ENCODE results near the gene CASTOR1.
"Not testable (repeated sequence)": the region's sequence is repeated elsewhere in the genome, so short reads cannot be mapped to it uniquely, and the experiment has no call there.

The CASTOR1 gene

GRCh38 chr22:30289141-30289979 is at the start of gene CASTOR1:
Gene CASTOR1, minus strand, starts transcription at chr22:30289505. Its CDS starts 8 bp downstream, at chr22:30289497.
- DNase-seq = peak; percentile 96

- no peak for DNase-seq
Observed at GRCh38 chr22:30338802-30339201, 49.5 kb upstream of the CASTOR1 start.

- not testable (repeated sequence) for DNase-seq
Observed at GRCh38 chr22:30338341-30338740, 49.0 kb upstream of the CASTOR1 start.

DNA sequence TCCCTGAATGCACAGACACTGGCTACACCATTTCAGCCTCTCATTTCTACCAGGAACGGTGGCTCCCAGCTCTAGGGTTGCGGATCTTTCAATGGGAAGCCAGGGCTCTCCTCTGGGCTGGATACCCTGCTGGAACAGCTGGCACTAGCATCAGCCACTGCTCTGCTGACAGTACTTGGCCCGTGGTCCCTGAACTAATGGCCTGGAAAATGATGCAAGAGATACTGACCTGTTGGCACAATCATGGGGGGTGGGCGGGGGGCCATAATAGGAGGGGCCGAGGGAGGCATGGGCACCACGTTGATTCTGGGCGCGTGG is 48.1 kb upstream of the CASTOR1 start:
- DNase-seq = no peak

DNA sequence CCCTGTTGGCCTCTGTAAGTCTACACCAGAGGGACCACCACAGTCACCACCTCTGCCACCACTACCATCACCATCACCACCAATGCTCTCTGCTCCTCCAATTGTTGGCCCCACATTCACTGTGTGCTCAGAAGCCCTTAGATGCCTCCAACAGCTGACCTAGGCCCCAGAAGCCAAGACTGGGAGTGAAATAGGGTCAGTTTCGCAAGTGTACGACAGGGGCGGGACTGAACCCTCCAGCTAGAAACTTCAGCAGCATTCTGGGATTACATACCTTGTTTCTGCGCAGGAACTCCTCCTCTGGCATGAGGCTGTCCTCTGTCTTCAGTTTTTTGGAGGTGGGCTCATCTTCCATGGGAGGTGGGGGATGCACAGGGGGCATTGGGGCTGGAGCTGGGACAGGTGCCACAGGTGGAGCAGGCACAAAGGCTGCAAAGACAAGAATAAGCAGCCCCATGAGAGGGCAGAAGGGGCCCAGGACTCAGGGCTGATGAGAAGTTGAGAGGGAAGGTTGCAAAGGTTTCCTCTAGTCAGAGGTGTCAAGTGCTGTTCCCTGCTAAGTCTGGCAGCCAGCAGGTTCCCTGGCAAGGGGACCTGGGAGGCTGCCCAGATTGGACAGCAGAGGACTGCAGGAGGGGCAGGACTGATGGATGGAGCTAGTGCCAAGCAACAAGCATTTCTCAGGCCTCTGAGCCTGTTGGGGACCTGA is 47.6 kb upstream of the CASTOR1 start:
- no peak for DNase-seq

GRCh38 chr22:30335236-30335635 is 45.9 kb upstream of the CASTOR1 start:
- DNase-seq = no peak

DNA sequence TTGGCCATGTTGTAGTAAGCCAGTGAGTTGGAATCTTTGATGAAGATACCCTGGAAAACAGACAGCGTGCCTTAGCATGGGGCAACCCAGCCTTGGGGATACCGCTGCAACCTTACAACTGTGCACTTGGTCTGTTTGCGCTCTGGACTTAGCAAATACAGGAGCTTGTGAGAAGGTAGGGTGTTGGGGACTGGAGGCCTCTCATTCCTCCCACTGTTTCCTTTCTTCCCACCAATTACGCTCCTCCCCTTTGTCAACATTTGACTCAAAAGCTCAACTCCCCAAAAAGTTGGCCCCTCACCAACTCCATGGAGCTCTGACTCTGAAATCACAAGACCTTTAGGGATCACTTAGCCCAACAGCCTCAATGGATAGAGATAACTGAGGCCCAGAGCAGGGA is 45.3 kb upstream of the CASTOR1 start:
- no peak for DNase-seq

GRCh38 chr22:30333707-30334087 is 44.4 kb upstream of the CASTOR1 start:
- DNase-seq = peak; percentile 35

DNA sequence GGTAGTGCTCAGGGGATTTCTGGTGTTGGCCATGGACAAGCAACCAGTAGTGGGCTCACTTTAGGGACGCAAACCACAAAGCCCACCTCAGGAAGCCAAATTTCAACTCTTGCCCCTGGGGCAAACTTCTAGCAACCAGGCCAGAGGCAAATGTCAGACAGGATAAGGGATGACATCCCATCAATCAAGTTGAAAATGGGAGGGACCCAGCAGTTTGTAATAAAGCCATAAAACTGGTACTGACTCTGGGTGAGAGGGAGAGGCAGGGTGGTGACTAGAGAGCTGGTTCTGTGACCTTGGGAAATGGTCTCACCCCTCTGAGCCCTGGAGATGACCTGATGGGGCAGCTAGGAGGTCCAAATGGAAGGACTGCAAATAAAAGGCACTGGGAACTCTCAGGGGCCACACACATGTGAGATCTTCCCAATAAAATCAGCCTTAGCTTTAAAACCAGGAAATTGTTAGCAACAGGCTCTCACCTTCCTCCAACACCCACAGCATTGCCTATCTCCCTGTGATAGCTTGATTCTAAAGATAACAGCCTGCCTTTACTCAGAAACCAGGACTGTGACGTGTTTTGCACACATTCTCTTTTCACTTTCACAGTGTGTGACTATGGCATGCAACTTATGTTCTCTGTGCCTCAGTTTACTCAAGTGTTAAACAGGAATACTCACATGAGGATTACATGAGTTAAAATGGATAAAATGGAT is 43.8 kb upstream of the CASTOR1 start:
- peak; percentile 41 for DNase-seq

- DNase-seq = no peak
Observed at GRCh38 chr22:30332551-30332950, 43.2 kb upstream of the CASTOR1 start.

GRCh38 chr22:30328466-30329049 is 39.3 kb upstream of the CASTOR1 start:
- no peak for DNase-seq

DNA sequence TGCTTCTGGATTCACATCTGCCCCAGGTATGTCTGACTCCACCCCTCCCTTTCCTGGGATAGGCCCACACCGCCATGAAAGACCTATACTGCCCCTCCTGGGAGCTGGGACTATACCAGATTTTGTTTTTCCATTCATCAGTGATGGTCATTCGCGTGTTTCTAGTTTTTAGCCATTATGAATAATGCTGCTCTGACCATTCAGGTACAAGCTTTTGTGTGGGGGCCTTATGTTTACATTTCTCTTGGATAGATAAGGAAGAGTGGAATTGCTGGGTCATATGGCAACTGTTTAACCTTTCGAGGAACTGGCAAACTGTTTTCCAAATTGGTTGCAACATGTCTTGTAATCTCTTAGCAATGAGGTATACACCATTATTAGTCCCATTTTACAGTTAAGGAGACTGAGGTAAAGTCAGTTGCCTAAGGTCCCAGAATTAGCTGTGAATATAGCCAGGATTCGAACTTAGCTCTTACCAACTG is 38.6 kb upstream of the CASTOR1 start:
- no peak for DNase-seq

- DNase-seq = peak; percentile 97
Observed at GRCh38 chr22:30326706-30327362, 37.5 kb upstream of the CASTOR1 start, which contains the start of gene TBC1D10A. Gene TBC1D10A, minus strand, starts transcription at chr22:30326941. Its CDS starts 60 bp downstream, at chr22:30326881.

DNA sequence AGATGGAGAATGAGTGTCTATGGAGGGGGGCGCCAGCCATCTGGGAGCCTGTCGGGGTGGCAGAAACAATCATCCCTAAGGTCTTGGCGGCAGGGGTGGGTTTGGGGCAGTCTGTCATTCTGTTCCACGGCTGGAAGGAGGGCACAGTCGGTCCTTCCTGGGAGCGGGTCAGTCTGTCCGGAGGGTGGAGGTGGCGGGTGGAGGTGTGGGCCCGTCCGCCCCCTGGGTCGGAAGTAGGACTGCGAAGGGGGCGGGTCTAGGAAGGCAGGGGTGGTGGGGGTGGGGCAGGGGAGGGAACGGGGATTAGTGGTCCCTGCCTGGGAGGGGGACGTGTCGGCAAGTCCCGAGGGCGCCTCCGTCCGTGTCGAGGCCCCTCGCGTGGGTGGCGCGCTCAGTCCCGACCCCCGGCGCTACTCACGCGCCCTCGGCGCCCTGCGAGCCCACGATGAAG is 37.0 kb upstream of the CASTOR1 start:
- peak; percentile 39 for DNase-seq

DNA sequence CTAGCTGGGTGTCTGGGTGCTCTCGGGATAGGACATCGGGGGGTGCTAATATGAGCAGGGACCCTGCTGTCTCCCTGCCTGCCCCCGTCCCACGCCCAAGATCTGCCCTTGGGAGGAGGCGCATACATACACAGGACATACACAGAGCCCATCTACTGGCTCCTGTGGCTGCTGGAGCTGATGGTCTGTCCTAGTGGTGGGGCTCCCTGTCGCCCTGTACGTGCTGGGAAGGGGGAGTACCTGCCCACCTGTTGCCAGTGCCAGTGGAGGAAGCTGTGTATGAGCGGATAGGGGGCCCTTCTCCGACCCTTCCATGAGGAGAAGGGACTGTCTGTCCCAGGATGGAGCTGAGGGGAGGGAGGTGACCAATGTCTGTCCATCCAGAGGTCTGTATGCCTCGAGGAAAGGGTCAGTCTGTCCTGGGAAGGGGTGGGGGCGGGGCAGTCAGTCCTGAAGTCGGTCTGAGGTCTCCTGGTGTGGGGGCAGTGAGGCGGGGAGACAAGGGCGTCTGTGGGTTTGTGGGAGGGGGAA is 36.5 kb upstream of the CASTOR1 start:
- no peak for DNase-seq

- no peak for DNase-seq
Observed at GRCh38 chr22:30325065-30325720, 35.9 kb upstream of the CASTOR1 start.

GRCh38 chr22:30324014-30324730 is 34.9 kb upstream of the CASTOR1 start:
- DNase-seq = peak; percentile 59

DNA sequence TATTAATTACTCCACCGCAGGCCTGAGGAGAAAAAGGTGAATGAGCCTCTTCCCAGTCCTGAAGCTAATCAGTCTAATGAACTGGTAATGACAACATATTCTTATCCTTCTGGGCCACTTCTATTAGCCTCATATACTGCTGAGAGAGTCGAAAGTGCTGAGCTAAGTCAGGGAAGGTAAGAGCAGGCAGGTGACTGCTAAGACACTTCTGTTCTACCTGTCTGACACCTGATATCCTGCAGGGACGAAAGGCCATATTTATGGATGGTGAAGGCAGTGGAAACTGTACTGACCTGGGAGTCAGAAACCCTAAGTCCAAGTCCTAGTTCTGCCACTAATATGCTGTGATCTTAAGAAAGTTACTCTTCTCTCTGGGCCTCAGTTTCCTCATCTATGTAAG is 33.9 kb upstream of the CASTOR1 start:
- no peak for DNase-seq

- no peak for DNase-seq
Observed at GRCh38 chr22:30321461-30321860, 32.2 kb upstream of the CASTOR1 start.

- DNase-seq = no peak
Observed at GRCh38 chr22:30320021-30320556, 30.8 kb upstream of the CASTOR1 start.

Data from activated CD4-positive, alpha-beta T cell treated with anti-CD3 and anti-CD28 coated beads, Interleukin-10, Interleukin-2, amounts not matched to agents 100 ng/mL and 50 ng/mL, durations not matched to agents 16 hours and 8 hours (primary cell).